GM18498 (cell line): ENCODE results near the gene TMEM72.

Experiments
- ATAC-seq: cut with Tn5 transposase; IDR thresholded peaks from one replicate; pipeline ENCODE4 v1.9.1; 2021; ENCODE audit warnings: mild to moderate bottlenecking, moderate library complexity; ENCODE audit not compliant: unreplicated experiment

Gene TMEM72

GRCh38 chr10:44889834-44890233 is 21.3 kb upstream of the TMEM72 start:
- no peak for ATAC-seq

- ATAC-seq, result no peak
These were observed 20.2 kb upstream of the TMEM72 start for GRCh38 chr10:44890696-44891563.

- no peak for ATAC-seq
These were observed 19.4 kb upstream of the TMEM72 start for GRCh38 chr10:44891721-44892120.

GRCh38 chr10:44893604-44894468 is 17.3 kb upstream of the TMEM72 start:
- no peak for ATAC-seq

GRCh38 chr10:44894691-44895090 is 16.4 kb upstream of the TMEM72 start:
- ATAC-seq, result no peak

GRCh38 chr10:44895280-44895679 is 15.9 kb upstream of the TMEM72 start:
- no peak for ATAC-seq

- no peak for ATAC-seq
These were observed 14.1 kb upstream of the TMEM72 start for GRCh38 chr10:44897049-44897448.

GRCh38 chr10:44898665-44899064 is 12.5 kb upstream of the TMEM72 start:
- ATAC-seq, result no peak

- no peak for ATAC-seq
These were observed 11.6 kb upstream of the TMEM72 start for GRCh38 chr10:44899450-44900080.

GRCh38 chr10:44902941-44903545 is 8.1 kb upstream of the TMEM72 start:
- no peak for ATAC-seq

- no peak for ATAC-seq
These were observed 4.7 kb upstream of the TMEM72 start for GRCh38 chr10:44906486-44906885.

- no peak for ATAC-seq
These were observed 3.6 kb upstream of the TMEM72 start for GRCh38 chr10:44907556-44907955.

- ATAC-seq, result no peak
These were observed 2.9 kb upstream of the TMEM72 start for GRCh38 chr10:44908066-44908749.

GRCh38 chr10:44908936-44909630 is 2.1 kb upstream of the TMEM72 start:
- ATAC-seq, result no peak

GRCh38 chr10:44909910-44910309 is 1.2 kb upstream of the TMEM72 start:
- no peak for ATAC-seq

- ATAC-seq, result no peak
These were observed 535 bp upstream of the TMEM72 start for GRCh38 chr10:44910602-44911001.

GRCh38 chr10:44911951-44912350 is 814 bp downstream of the TMEM72 start:
- no peak for ATAC-seq

GRCh38 chr10:44913350-44914081 is 2.4 kb downstream of the TMEM72 start:
- no peak for ATAC-seq

GRCh38 chr10:44914891-44915290 is 3.8 kb downstream of the TMEM72 start:
- no peak for ATAC-seq
